Esophagus muscularis mucosa (tissue), 4 donors: ENCODE measurements around the gene EXOC6B. TPM values are rescaled to one million over a fixed set of nuclear protein-coding genes. Genes with fewer than 3 reads are reported as not detected.

ENCODE experiments used
- DNase-seq: peaks from one replicate; pipeline ENCODE4 v3.0.0-alpha.2; 2017; ENCODE audit errors: extremely low spot score
- H3K27ac ChIP-seq, 4 donors: fragments of 200-600 bp; sonication (generic); replicated peaks in 1 of 4; 1 replicate in 3 of 4; 2 replicates in 1 of 4; pipeline ENCODE4 v1.5.1; 2016 to 2019; ENCODE audit warnings: mild to moderate bottlenecking in 1 of 4
- H3K27me3 ChIP-seq, 4 donors: fragments of 200-600 bp; sonication (generic); one replicate each; pipeline versions ENCODE4 v1.5.1 to v1.6.0; 2016 to 2019
- H3K36me3 ChIP-seq, 4 donors: fragments of 200-600 bp; sonication (generic); one replicate each; pipeline ENCODE4 v1.5.1; 2016 to 2019
- H3K4me1 ChIP-seq, 4 donors: fragments of 200-600 bp; sonication (generic); one replicate each; pipeline ENCODE4 v1.5.1; 2016 to 2019
- H3K4me3 ChIP-seq, 4 donors: fragments of 200-600 bp; sonication (generic); 1 replicate in 2 of 4; 2 replicates in 2 of 4; pipeline ENCODE4 v1.5.1; 2016 to 2019; ENCODE audit warnings: mild to moderate bottlenecking in 4 of 4, moderate library complexity in 1 of 4
- H3K9me3 ChIP-seq, 4 donors: fragments of 200-600 bp; sonication (generic); 1 replicate in 3 of 4; 2 replicates in 1 of 4; pipeline ENCODE4 v1.5.1; 2016 to 2019
- CTCF ChIP-seq, 3 experiments: fragments of 200-600 bp in 2 of 3; fragments of 450-650 bp in 1 of 3; sonication (generic) in 2 of 3; IDR thresholded peaks; one replicate each; pipeline ENCODE4 v1.5.1; 2017 to 2019; ENCODE audit warnings: antibody characterized with exemption in 3 of 3, mild to moderate bottlenecking in 2 of 3, moderate library complexity in 1 of 3
- EP300 ChIP-seq: sonication (generic); formaldehyde crosslinking; IDR thresholded peaks from one replicate; pipeline ENCODE4 v1.6.1; 2017; ENCODE audit warnings: antibody characterized with exemption
- POLR2A ChIP-seq: fragments of 450-650 bp; IDR thresholded peaks from one replicate; pipeline ENCODE4 v1.6.1; 2017; ENCODE audit warnings: antibody characterized with exemption, moderate library complexity, mild to moderate bottlenecking, low read depth
- POLR2AphosphoS5 ChIP-seq, 2 donors: sonication (generic); formaldehyde crosslinking; IDR thresholded peaks; one replicate each; pipeline ENCODE4 v1.6.1; 2017; ENCODE audit warnings: antibody characterized with exemption in 2 of 2
- WGBS: methylation state at CpG from one replicate; pipeline ENCODE4 v1.1.5; 2018; 5-methylcytosine and 5-hydroxymethylcytosine counted together
- intact Hi-C: fragments of 100-400 bp; cut with DNase I; formaldehyde crosslinking; loops from one replicate; pipeline ENCODE4 v1.15.1; 2023
- total RNA-seq, 4 donors: library from RNA; depleted of rRNA; stranded (reverse); fragments of >200 nt; gene quantifications; one replicate each; pipeline versions ENCODE4 v1.1.0 to v1.2.1, GENCODE V29; 2016

Gene EXOC6B
- total RNA-seq, 4 donors from 2014 or later: 24.5 to 45.9 (median 37.4) TPM

GRCh38 chr2:72145658-72146329, 680.0 kb downstream of the EXOC6B start:
- 5% methylated on average over 33 of the region's 33 CpGs for WGBS
- no peak for TF ChIP-seq POLR2A
- TF ChIP-seq POLR2AphosphoS5 (IDR thresholded peaks at IDR 0.05): no peak
- TF ChIP-seq EP300: no peak
- TF ChIP-seq CTCF (IDR thresholded peaks at IDR 0.05): no peak
- H3K4me1 ChIP-seq: peaks cover 69 to 85% (median 83%) of the 10 kb centered on the region in 4 donors
- DNase-seq: peak; percentile 89
- H3K27me3 ChIP-seq: peaks cover 11 to 71% (median 52%) of the 10 kb centered on the region in 4 donors
- H3K36me3 ChIP-seq: no peaks in the 10 kb centered on the region
- peak overlapping the region in 2 of 4 donors; percentile 22 to 60 for H3K27ac ChIP-seq
- intact Hi-C loops: loop anchor here (5.0 to 10.0 kb wide), 2 partner anchors 218 to 599 kb away; no protein-coding TSS in a partner anchor
- peak overlapping the region; percentile 52 to 61 (median 56) for H3K4me3 ChIP-seq
- H3K9me3 ChIP-seq: no peaks in the 10 kb centered on the region

GRCh38 chr2:72145289-72145657, 680.6 kb downstream of the EXOC6B start:
- H3K27ac ChIP-seq: peak overlapping the region in 2 of 4 donors; percentile 22 to 60
- peaks cover 11 to 67% (median 52%) of the 10 kb centered on the region in 4 donors for H3K27me3 ChIP-seq
- WGBS: 2% methylated on average over 24 of the region's 29 CpGs

GRCh38 chr2:72144632-72145288, 681.1 kb downstream of the EXOC6B start:
- peak; percentile 91 for DNase-seq
- intact Hi-C loops: loop anchor here (5.0 to 10.0 kb wide), 2 partner anchors 217 to 600 kb away; no protein-coding TSS in a partner anchor
- peaks cover 11 to 61% (median 48%) of the 10 kb centered on the region in 4 donors for H3K27me3 ChIP-seq

More at GRCh38 chr2:72145289-72145657, 680.6 kb downstream of the EXOC6B start:
- peak; percentile 87 for DNase-seq
- intact Hi-C loops: loop anchor here (5.0 to 10.0 kb wide), 2 partner anchors 218 to 600 kb away; no protein-coding TSS in a partner anchor
- TF ChIP-seq POLR2A (no peak), CTCF (IDR thresholded peaks at IDR 0.05) (no peak), EP300 (no peak), POLR2AphosphoS5 (IDR thresholded peaks at IDR 0.05) (no peak)
- no peaks in the 10 kb centered on the region for H3K9me3 ChIP-seq
- peaks cover 69 to 81% (median 79%) of the 10 kb centered on the region in 4 donors for H3K4me1 ChIP-seq
- H3K36me3 ChIP-seq: no peaks in the 10 kb centered on the region
- H3K4me3 ChIP-seq: peak overlapping the region; percentile 52 to 61 (median 56)

GRCh38 chr2:72144274-72144631, 681.6 kb downstream of the EXOC6B start:
- no peaks in the 10 kb centered on the region for H3K9me3 ChIP-seq
- H3K4me3 ChIP-seq: peak overlapping the region; percentile 52 to 61 (median 56)
- TF ChIP-seq POLR2A (no peak), POLR2AphosphoS5 (IDR thresholded peaks at IDR 0.05) (no peak), EP300 (no peak), CTCF (IDR thresholded peaks at IDR 0.05) (no peak)
- 15% methylated on average over 6 of the region's 23 CpGs for WGBS
- peak; percentile 90 for DNase-seq
- intact Hi-C loops: loop anchor here (10.0 kb wide), 1 partner anchor 601 kb away; no protein-coding TSS in a partner anchor
- no peaks in the 10 kb centered on the region for H3K36me3 ChIP-seq
- peaks cover 11 to 56% (median 43%) of the 10 kb centered on the region in 4 donors for H3K27me3 ChIP-seq
- H3K4me1 ChIP-seq: peaks cover 58 to 71% (median 69%) of the 10 kb centered on the region in 4 donors
- H3K27ac ChIP-seq: peak overlapping the region in 3 of 4 donors; percentile 4 to 60 (median 6)

More at GRCh38 chr2:72144632-72145288, 681.1 kb downstream of the EXOC6B start:
- Histone ChIP-seq H3K4me1 (peaks cover 63 to 76% (median 74%) of the 10 kb centered on the region in 4 donors), H3K4me3 (peak overlapping the region; percentile 52 to 61 (median 56)), H3K36me3 (no peaks in the 10 kb centered on the region), H3K9me3 (no peaks in the 10 kb centered on the region), H3K27ac (peak overlapping the region in 3 of 4 donors; percentile 4 to 60 (median 22))
- WGBS: under 1% methylated on average over 28 of the region's 63 CpGs
- no peak for TF ChIP-seq EP300
- no peak for TF ChIP-seq CTCF (IDR thresholded peaks at IDR 0.05)
- TF ChIP-seq POLR2A: no peak
- no peak for TF ChIP-seq POLR2AphosphoS5 (IDR thresholded peaks at IDR 0.05)
